ENCODE measurements around the gene CHRDL2.
A peak's percentile ranks its signal among the peaks of the same experiment; 100 is the strongest.

CHRDL2 gene

DNA sequence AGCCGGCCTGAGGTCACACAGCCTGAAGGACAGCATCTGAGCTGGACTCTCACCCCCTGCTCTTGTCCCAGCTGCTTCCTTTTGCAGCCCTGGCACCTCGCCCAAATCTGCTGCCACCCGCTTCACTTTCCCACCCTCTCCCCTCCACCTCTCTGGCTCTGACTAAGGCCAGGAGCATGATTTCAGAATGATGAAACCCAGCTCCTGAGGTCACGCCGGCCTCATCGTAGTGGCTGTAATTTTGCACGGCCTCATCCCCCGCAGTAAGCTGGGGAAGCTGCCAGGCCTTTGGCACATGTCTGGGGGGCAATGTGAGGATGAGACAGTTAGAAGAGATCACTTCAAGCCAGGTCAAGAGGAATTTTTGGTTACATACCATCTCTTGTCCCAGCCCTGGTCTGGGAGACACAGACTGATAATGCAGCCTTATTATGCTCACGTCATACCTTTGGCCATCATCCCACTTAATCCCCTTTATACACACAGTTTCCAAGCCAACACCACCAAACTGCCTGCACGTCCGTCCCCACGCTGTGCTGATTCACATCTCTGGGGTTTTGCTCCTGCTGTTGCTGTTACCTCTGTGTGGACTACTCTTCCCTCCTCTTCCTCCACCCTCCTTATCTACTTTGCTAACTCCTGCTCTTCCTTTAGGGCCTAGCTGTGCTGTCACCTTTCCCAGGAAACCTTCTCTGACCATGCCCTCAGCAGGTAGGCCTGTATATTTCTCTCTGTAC lies 58.1 kb downstream of the CHRDL2 start:
- H3K4me1 ChIP-seq (ENCODE audit: insufficient read depth, poor library complexity, severe bottlenecking): peaks cover 23% of the 10 kb centered on the region
- no peaks in the 10 kb centered on the region for H3K27me3 ChIP-seq (ENCODE audit: insufficient read depth, poor library complexity, severe bottlenecking)
- no peak overlapping the region for H3K4me3 ChIP-seq (ENCODE audit: severe bottlenecking)
- H3K27ac ChIP-seq (ENCODE audit: poor library complexity, severe bottlenecking): peak overlapping the region; percentile 81
- ATAC-seq (ENCODE audit: low read depth) (peak; percentile 84), DNase-seq (ENCODE audit: low spot score) (peak; percentile 86)
- no peaks in the 10 kb centered on the region for H3K36me3 ChIP-seq (ENCODE audit: low read depth)
- H3K9me3 ChIP-seq (ENCODE audit: severe bottlenecking): no peaks in the 10 kb centered on the region
- no peak for TF ChIP-seq CTCF (IDR thresholded peaks at IDR 0.05; ENCODE audit: poor library complexity, severe bottlenecking)

DNA sequence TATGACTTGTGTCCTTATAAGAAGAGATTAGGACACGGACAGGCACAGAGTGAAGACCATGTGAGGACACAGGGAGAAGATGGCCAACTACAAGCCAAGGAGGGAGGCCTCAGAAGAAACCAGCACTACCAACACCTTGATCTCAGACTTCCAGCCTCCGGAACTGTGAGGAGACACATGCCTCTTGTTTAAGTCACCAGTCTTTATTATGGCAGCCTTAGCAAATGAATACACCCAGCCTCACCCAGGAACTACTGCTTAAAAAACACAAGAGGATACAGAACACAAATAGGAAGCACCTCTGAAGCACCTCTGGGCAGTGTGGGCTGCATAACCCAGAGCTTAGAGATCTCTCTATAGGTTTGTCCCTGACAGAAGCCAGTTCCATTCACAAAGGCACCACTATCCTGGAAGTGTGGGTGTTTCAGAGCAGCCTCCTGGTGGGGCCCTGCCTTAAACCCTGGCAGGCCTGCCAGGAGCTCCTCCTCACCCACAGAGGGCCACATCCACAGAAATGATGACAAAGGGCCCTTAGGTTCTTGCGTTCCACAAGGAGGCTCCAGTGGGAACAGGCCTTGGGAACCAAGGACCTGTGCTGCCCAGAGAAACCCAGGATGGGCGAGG lies 58.8 kb downstream of the CHRDL2 start:
- ATAC-seq (ENCODE audit: low read depth) (peak; percentile 6), DNase-seq (ENCODE audit: low spot score) (no peak)
- peaks cover 23% of the 10 kb centered on the region for H3K4me1 ChIP-seq (ENCODE audit: insufficient read depth, poor library complexity, severe bottlenecking)
- H3K27me3 ChIP-seq (ENCODE audit: insufficient read depth, poor library complexity, severe bottlenecking): no peaks in the 10 kb centered on the region
- peak overlapping the region; percentile 81 for H3K27ac ChIP-seq (ENCODE audit: poor library complexity, severe bottlenecking)
- H3K9me3 ChIP-seq (ENCODE audit: severe bottlenecking): no peaks in the 10 kb centered on the region
- H3K4me3 ChIP-seq (ENCODE audit: severe bottlenecking): no peak overlapping the region
- H3K36me3 ChIP-seq (ENCODE audit: low read depth): no peaks in the 10 kb centered on the region
- no peak for TF ChIP-seq CTCF (IDR thresholded peaks at IDR 0.05; ENCODE audit: poor library complexity, severe bottlenecking)

DNA sequence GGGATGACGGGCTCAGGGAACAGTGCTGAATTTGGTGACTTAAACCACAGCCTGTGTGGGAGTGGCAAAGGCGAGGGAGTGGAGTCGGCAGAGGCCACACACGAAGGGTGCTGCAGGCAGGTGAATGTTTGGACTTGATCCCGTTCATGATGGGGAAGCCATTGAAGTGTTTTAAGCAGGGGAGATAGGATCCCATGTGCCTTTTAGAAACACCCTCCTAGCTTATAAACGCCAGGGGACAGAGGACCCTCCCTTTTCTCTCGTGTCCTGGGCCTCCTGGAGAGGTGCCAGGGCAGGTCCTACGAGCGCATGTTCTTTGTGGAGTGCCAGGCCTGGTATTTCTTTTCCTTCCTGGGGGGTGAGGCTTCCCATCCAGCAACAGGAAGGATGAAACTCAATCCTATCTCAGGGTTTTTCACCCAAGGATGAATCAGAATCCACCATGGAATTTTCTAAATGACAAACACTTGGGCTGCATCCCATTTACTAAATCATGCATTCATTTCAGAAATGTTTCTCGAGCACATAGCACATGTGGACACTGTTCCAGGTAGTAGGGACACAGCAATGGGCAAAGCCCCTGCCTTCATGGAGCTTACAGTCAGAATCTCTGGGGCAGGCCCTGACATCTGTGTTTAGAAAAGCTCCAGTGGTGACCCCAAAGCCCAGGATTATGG lies 59.6 kb downstream of the CHRDL2 start:
- H3K4me1 ChIP-seq (ENCODE audit: insufficient read depth, poor library complexity, severe bottlenecking): peaks cover 23% of the 10 kb centered on the region
- peak overlapping the region; percentile 81 for H3K27ac ChIP-seq (ENCODE audit: poor library complexity, severe bottlenecking)
- ATAC-seq (ENCODE audit: low read depth): no peak
- no peak for TF ChIP-seq CTCF (IDR thresholded peaks at IDR 0.05; ENCODE audit: poor library complexity, severe bottlenecking)
- H3K9me3 ChIP-seq (ENCODE audit: severe bottlenecking): no peaks in the 10 kb centered on the region
- no peak overlapping the region for H3K4me3 ChIP-seq (ENCODE audit: severe bottlenecking)
- no peak for DNase-seq (ENCODE audit: low spot score)
- H3K36me3 ChIP-seq (ENCODE audit: low read depth): no peaks in the 10 kb centered on the region
- H3K27me3 ChIP-seq (ENCODE audit: insufficient read depth, poor library complexity, severe bottlenecking): no peaks in the 10 kb centered on the region

DNA sequence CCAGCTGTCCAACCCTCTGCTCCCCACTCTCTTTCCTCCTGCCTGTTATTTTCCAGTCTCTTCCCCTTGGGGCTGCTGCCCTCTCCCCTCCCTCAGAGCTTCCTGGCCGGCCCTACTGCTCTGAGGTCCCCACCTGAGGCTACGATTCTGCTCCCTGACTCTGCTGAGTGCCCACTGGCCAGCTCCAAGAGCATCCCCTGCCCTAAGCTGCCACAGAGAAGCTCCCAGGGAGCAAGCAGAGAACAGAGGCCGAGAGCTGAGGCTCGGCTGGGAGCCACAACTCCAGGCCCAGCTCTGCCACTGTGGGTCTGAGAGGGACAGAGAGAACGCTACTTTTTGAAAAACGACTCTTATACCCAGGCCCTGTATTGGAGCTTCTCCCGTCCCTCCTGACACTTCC lies 61.1 kb downstream of the CHRDL2 start:
- H3K4me1 ChIP-seq (ENCODE audit: insufficient read depth, poor library complexity, severe bottlenecking): peaks cover 23% of the 10 kb centered on the region
- H3K9me3 ChIP-seq (ENCODE audit: severe bottlenecking): no peaks in the 10 kb centered on the region
- no peak overlapping the region for H3K4me3 ChIP-seq (ENCODE audit: severe bottlenecking)
- no peaks in the 10 kb centered on the region for H3K27me3 ChIP-seq (ENCODE audit: insufficient read depth, poor library complexity, severe bottlenecking)
- TF ChIP-seq CTCF (IDR thresholded peaks at IDR 0.05; ENCODE audit: poor library complexity, severe bottlenecking): no peak
- DNase-seq (ENCODE audit: low spot score): no peak
- ATAC-seq (ENCODE audit: low read depth): no peak
- H3K36me3 ChIP-seq (ENCODE audit: low read depth): no peaks in the 10 kb centered on the region
- no peak overlapping the region for H3K27ac ChIP-seq (ENCODE audit: poor library complexity, severe bottlenecking)
